Mesendoderm (in vitro differentiated cells): ENCODE data around the gene CANX.
A peak's percentile ranks its signal among the peaks of the same experiment; 100 is the strongest.

Experiments
- DNase-seq: peaks from one replicate; pipeline ENCODE4 v3.0.0; 2013
- H2AK5ac ChIP-seq: 2 replicates; pipeline ENCODE4 v1.6.1; 2013; ENCODE audit warnings: low read length, inconsistent platforms
- H2BK120ac ChIP-seq: 2 replicates; pipeline ENCODE4 v1.6.1; 2013; ENCODE audit warnings: low read depth, mild to moderate bottlenecking, low read length, moderate library complexity, mixed read lengths
- H2BK15ac ChIP-seq: replicated peaks from 2 replicates; pipeline ENCODE4 v1.6.1; 2013; ENCODE audit warnings: low read depth, mild to moderate bottlenecking, moderate library complexity
- H2BK5ac ChIP-seq: 2 replicates; pipeline ENCODE4 v1.6.1; 2013; ENCODE audit warnings: low read length, inconsistent platforms
- H3K18ac ChIP-seq: 2 replicates; pipeline ENCODE4 v1.6.1; 2013; ENCODE audit warnings: mild to moderate bottlenecking, low read length, mixed read lengths
- H3K23ac ChIP-seq: one replicate; pipeline ENCODE4 v1.6.1; 2013; ENCODE audit warnings: low read length
- H3K27ac ChIP-seq: 2 replicates; pipeline ENCODE4 v1.5.1; 2013; ENCODE audit warnings: low read depth, mild to moderate bottlenecking, inconsistent platforms, low read length, moderate library complexity
- H3K27me3 ChIP-seq: 2 replicates; pipeline ENCODE4 v1.6.1; 2013; ENCODE audit warnings: low read length, control low read depth, mild to moderate bottlenecking, inconsistent platforms; ENCODE audit not compliant: insufficient read depth, poor library complexity
- H3K36me3 ChIP-seq: 2 replicates; pipeline ENCODE4 v1.6.1; 2013; ENCODE audit warnings: low read length, inconsistent platforms; ENCODE audit not compliant: control insufficient read depth, insufficient read depth
- H3K4ac ChIP-seq: one replicate; pipeline ENCODE4 v1.6.1; 2013; ENCODE audit warnings: low read depth, mild to moderate bottlenecking, low read length, moderate library complexity
- H3K4me1 ChIP-seq: 2 replicates; pipeline ENCODE4 v1.6.1; 2013; ENCODE audit warnings: low read depth, low read length, inconsistent platforms; ENCODE audit not compliant: control insufficient read depth
- H3K4me2 ChIP-seq: 2 replicates; pipeline ENCODE4 v1.6.1; 2013; ENCODE audit warnings: low read length
- H3K4me3 ChIP-seq: 2 replicates; pipeline ENCODE4 v1.5.1; 2013; ENCODE audit warnings: mild to moderate bottlenecking, low read length
- H3K56ac ChIP-seq: one replicate; pipeline ENCODE4 v1.6.1; 2013; ENCODE audit warnings: low read length
- H3K79me1 ChIP-seq: 2 replicates; pipeline ENCODE4 v1.6.1; 2013; ENCODE audit warnings: low read length, inconsistent platforms
- H3K79me2 ChIP-seq: 2 replicates; pipeline ENCODE4 v1.6.1; 2013; ENCODE audit warnings: mild to moderate bottlenecking, low read length; ENCODE audit not compliant: control insufficient read depth, insufficient read depth
- H3K9ac ChIP-seq: 2 replicates; pipeline ENCODE4 v1.6.1; 2013; ENCODE audit warnings: low read length, inconsistent platforms
- H4K5ac ChIP-seq: one replicate; pipeline ENCODE4 v1.6.1; 2013; ENCODE audit warnings: low read length
- H4K8ac ChIP-seq: one replicate; pipeline ENCODE4 v1.6.1; 2013; ENCODE audit warnings: low read depth, mild to moderate bottlenecking, control low read depth, low read length, moderate library complexity
- WGBS: extraction: QIAGEN DNeasy Blood & Tissue Kit; methylation state at CpG from one replicate; pipeline ENCODE4 v1.1.7; 2013; ENCODE audit warnings: low lambda C conversion rate, missing lambda C conversion rate; ENCODE audit not compliant: insufficient coverage; ENCODE audit errors: extremely low coverage; 5-methylcytosine and 5-hydroxymethylcytosine counted together

The CANX gene

GRCh38 chr5:179749857-179750508 lies 51.2 kb downstream of the CANX start:
- H2BK120ac ChIP-seq, result no peak overlapping the region
- no peak overlapping the region for H3K9ac ChIP-seq
- no peaks in the 10 kb centered on the region for H3K36me3 ChIP-seq
- H3K4me1 ChIP-seq, result peaks cover 1% of the 10 kb centered on the region
- H3K27ac ChIP-seq, result no peak overlapping the region
- H3K56ac ChIP-seq, result no peak overlapping the region
- H2BK5ac ChIP-seq, result no peak overlapping the region
- H4K8ac ChIP-seq, result no peak overlapping the region
- no peak for DNase-seq
- H3K4me2 ChIP-seq, result no peak overlapping the region
- H3K79me1 ChIP-seq, result peaks cover 16% of the 10 kb centered on the region
- H2AK5ac ChIP-seq, result no peak overlapping the region
- H3K27me3 ChIP-seq, result no peaks in the 10 kb centered on the region
- no peak overlapping the region for H2BK15ac ChIP-seq
- peaks cover 50% of the 10 kb centered on the region for H3K79me2 ChIP-seq
- WGBS, result no CpG with 5 or more reads among the region's 8 CpGs
- no peak overlapping the region for H3K18ac ChIP-seq
- H4K5ac ChIP-seq, result no peak overlapping the region
- no peak overlapping the region for H3K4ac ChIP-seq
- H3K4me3 ChIP-seq, result no peak overlapping the region
- no peak overlapping the region for H3K23ac ChIP-seq

GRCh38 chr5:179753971-179754370 lies 55.2 kb downstream of the CANX start:
- no peak overlapping the region for H3K18ac ChIP-seq
- H3K9ac ChIP-seq, result no peak overlapping the region
- no peak overlapping the region for H4K5ac ChIP-seq
- H2BK5ac ChIP-seq, result no peak overlapping the region
- H3K56ac ChIP-seq, result no peak overlapping the region
- no peak overlapping the region for H3K23ac ChIP-seq
- H3K4me2 ChIP-seq, result no peak overlapping the region
- no peak overlapping the region for H4K8ac ChIP-seq
- no peak overlapping the region for H2BK120ac ChIP-seq
- H3K4ac ChIP-seq, result no peak overlapping the region
- no peaks in the 10 kb centered on the region for H3K36me3 ChIP-seq
- WGBS, result no CpG with 5 or more reads among the region's 5 CpGs
- H3K27me3 ChIP-seq, result no peaks in the 10 kb centered on the region
- H2BK15ac ChIP-seq, result no peak overlapping the region
- peaks cover 16% of the 10 kb centered on the region for H3K79me1 ChIP-seq
- DNase-seq, result no peak
- H3K79me2 ChIP-seq, result peaks cover 56% of the 10 kb centered on the region
- no peak overlapping the region for H3K4me3 ChIP-seq
- H3K4me1 ChIP-seq, result peaks cover 1% of the 10 kb centered on the region
- H2AK5ac ChIP-seq, result no peak overlapping the region
- no peak overlapping the region for H3K27ac ChIP-seq

- WGBS, result no CpG with 5 or more reads among the region's 2 CpGs
- Histone ChIP-seq H2BK5ac (no peak overlapping the region), H3K4ac (no peak overlapping the region), H3K23ac (no peak overlapping the region), H2BK120ac (no peak overlapping the region), H3K36me3 (no peaks in the 10 kb centered on the region), H4K8ac (no peak overlapping the region), H3K79me1 (peaks cover 21% of the 10 kb centered on the region), H3K56ac (no peak overlapping the region), H4K5ac (no peak overlapping the region), H3K4me3 (no peak overlapping the region), H3K79me2 (peaks cover 59% of the 10 kb centered on the region), H3K4me2 (no peak overlapping the region), H3K27ac (no peak overlapping the region), H3K9ac (no peak overlapping the region), H3K4me1 (peaks cover 1% of the 10 kb centered on the region), H3K27me3 (no peaks in the 10 kb centered on the region), H2BK15ac (no peak overlapping the region), H3K18ac (no peak overlapping the region), H2AK5ac (no peak overlapping the region)
- peak; percentile 77 for DNase-seq
Measured at GRCh38 chr5:179755022-179755421, 56.3 kb downstream of the CANX start.

GRCh38 chr5:179758955-179759354 lies 60.2 kb downstream of the CANX start:
- H3K79me2 ChIP-seq, result peaks cover 50% of the 10 kb centered on the region
- WGBS, result no CpG with 5 or more reads among the region's 8 CpGs
- H3K4me3 ChIP-seq, result no peak overlapping the region
- no peak overlapping the region for H2BK5ac ChIP-seq
- H3K4me1 ChIP-seq, result peaks cover 1% of the 10 kb centered on the region
- no peak overlapping the region for H3K18ac ChIP-seq
- no peak overlapping the region for H3K4me2 ChIP-seq
- no peak for DNase-seq
- no peak overlapping the region for H3K56ac ChIP-seq
- H3K27me3 ChIP-seq, result no peaks in the 10 kb centered on the region
- H3K9ac ChIP-seq, result no peak overlapping the region
- no peak overlapping the region for H3K23ac ChIP-seq
- H4K8ac ChIP-seq, result no peak overlapping the region
- H3K36me3 ChIP-seq, result no peaks in the 10 kb centered on the region
- peaks cover 27% of the 10 kb centered on the region for H3K79me1 ChIP-seq
- no peak overlapping the region for H2BK15ac ChIP-seq
- no peak overlapping the region for H3K27ac ChIP-seq
- H3K4ac ChIP-seq, result no peak overlapping the region
- H2BK120ac ChIP-seq, result no peak overlapping the region
- H4K5ac ChIP-seq, result no peak overlapping the region
- H2AK5ac ChIP-seq, result no peak overlapping the region

- H3K23ac ChIP-seq, result no peak overlapping the region
- H3K27me3 ChIP-seq, result no peaks in the 10 kb centered on the region
- H4K5ac ChIP-seq, result no peak overlapping the region
- no peak overlapping the region for H2BK120ac ChIP-seq
- H3K4ac ChIP-seq, result no peak overlapping the region
- H2AK5ac ChIP-seq, result no peak overlapping the region
- H3K4me2 ChIP-seq, result no peak overlapping the region
- no peak overlapping the region for H4K8ac ChIP-seq
- no peaks in the 10 kb centered on the region for H3K4me1 ChIP-seq
- H3K18ac ChIP-seq, result no peak overlapping the region
- no peak overlapping the region for H3K56ac ChIP-seq
- no peak overlapping the region for H2BK15ac ChIP-seq
- no peak overlapping the region for H3K4me3 ChIP-seq
- H3K79me2 ChIP-seq, result peaks cover 45% of the 10 kb centered on the region
- H3K79me1 ChIP-seq, result peaks cover 27% of the 10 kb centered on the region
- H3K27ac ChIP-seq, result no peak overlapping the region
- no peak for DNase-seq
- no peak overlapping the region for H3K9ac ChIP-seq
- WGBS, result no CpG with 5 or more reads among the region's 9 CpGs
- H3K36me3 ChIP-seq, result no peaks in the 10 kb centered on the region
- no peak overlapping the region for H2BK5ac ChIP-seq
Measured at GRCh38 chr5:179759581-179760551, 61.1 kb downstream of the CANX start.
